HEK293 (cell line): ENCODE results near the gene SLC9C2.

Experiments
- CTCF ChIA-PET: fragments of 350-600 bp; formaldehyde crosslinking; extraction: SDS; loops from one replicate; lab custom pipeline; 2021; ENCODE audit warnings: antibody characterized with exemption; lab: Yijun Ruan, JAX
- POLR2A ChIA-PET: fragments of 300-600 bp; formaldehyde crosslinking; extraction: SDS; loops from one replicate; lab custom pipeline; 2020; ENCODE audit warnings: antibody characterized with exemption, inconsistent platforms; lab: Yijun Ruan, JAX
- H3K27ac ChIP-seq: fragments of 200-500 bp; sonication (Bioruptor generic); 2 replicates; pipeline ENCODE4 v1.5.1; 2014; ENCODE audit warnings: low read depth, low read length, control low read depth, inconsistent platforms; ENCODE audit errors: extremely low read depth
- H3K36me3 ChIP-seq, 2 experiments: fragments of 200-500 bp in 1 of 2; sonication (Bioruptor generic) in 1 of 2; 1 replicate in 1 of 2; 2 replicates in 1 of 2; pipeline ENCODE4 v1.5.1; 2014 to 2017; ENCODE audit warnings: inconsistent platforms in 2 of 2, low read length in 2 of 2; ENCODE audit not compliant: control insufficient read depth in 2 of 2, insufficient read depth in 1 of 2
- H3K4me1 ChIP-seq: fragments of 200-500 bp; sonication (Bioruptor generic); 2 replicates; pipeline ENCODE4 v1.5.1; 2014; ENCODE audit warnings: mild to moderate bottlenecking, low read length, inconsistent platforms; ENCODE audit not compliant: control insufficient read depth, insufficient read depth
- H3K4me3 ChIP-seq: 2 replicates; pipeline ENCODE4 v1.5.1; 2011; ENCODE audit warnings: low read depth, mild to moderate bottlenecking, control low read depth, low read length, moderate library complexity
- H3K9me3 ChIP-seq: fragments of 200-500 bp; sonication (Bioruptor generic); 2 replicates; pipeline ENCODE4 v1.5.1; 2014; ENCODE audit warnings: low read depth, low read length, inconsistent platforms; ENCODE audit not compliant: control insufficient read depth, insufficient read depth
- AEBP2 ChIP-seq: fragments of 450-650 bp; formaldehyde crosslinking; IDR thresholded peaks from 2 replicates; pipeline ENCODE4 v1.5.1; 2016; ENCODE audit warnings: missing biosample characterization, missing genetic modification characterization, borderline replicate concordance
- GLIS1 ChIP-seq: fragments of 450-650 bp; formaldehyde crosslinking; IDR thresholded peaks from 2 replicates; pipeline ENCODE4 v1.5.1; 2016; ENCODE audit warnings: missing biosample characterization, missing genetic modification characterization
- KLF17 ChIP-seq: fragments of 450-650 bp; formaldehyde crosslinking; IDR thresholded peaks from 2 replicates; pipeline ENCODE4 v1.5.1; 2016; ENCODE audit warnings: missing biosample characterization, missing genetic modification characterization
- OVOL3 ChIP-seq: fragments of 450-650 bp; formaldehyde crosslinking; IDR thresholded peaks from 2 replicates; pipeline ENCODE4 v1.5.1; 2016; ENCODE audit warnings: missing biosample characterization, missing genetic modification characterization
- PBX3 ChIP-seq: sonication (generic); formaldehyde crosslinking; IDR thresholded peaks from 2 replicates; pipeline ENCODE4 v1.8.1; 2022; ENCODE audit warnings: mild to moderate bottlenecking, moderate library complexity, missing genetic modification reagents
- REPIN1 ChIP-seq: fragments of 450-650 bp; formaldehyde crosslinking; IDR thresholded peaks from 2 replicates; pipeline ENCODE4 v1.5.1; 2017; ENCODE audit warnings: missing biosample characterization, missing genetic modification characterization, low read depth
- SALL2 ChIP-seq: fragments of 450-650 bp; formaldehyde crosslinking; IDR thresholded peaks from 2 replicates; pipeline ENCODE4 v1.5.0; 2017; ENCODE audit warnings: missing biosample characterization, mild to moderate bottlenecking, missing genetic modification characterization, borderline replicate concordance
- SCRT1 ChIP-seq: fragments of 450-650 bp; formaldehyde crosslinking; IDR thresholded peaks from 2 replicates; pipeline ENCODE4 v1.5.1; 2016; ENCODE audit warnings: missing biosample characterization, missing genetic modification characterization, borderline replicate concordance
- SCRT2 ChIP-seq: fragments of 450-650 bp; formaldehyde crosslinking; IDR thresholded peaks from 2 replicates; pipeline ENCODE4 v1.5.1; 2016; ENCODE audit warnings: missing biosample characterization, missing genetic modification characterization
- YY1 ChIP-seq: fragments of 450-650 bp; formaldehyde crosslinking; IDR thresholded peaks from 2 replicates; pipeline ENCODE4 v1.5.1; 2018; ENCODE audit warnings: missing biosample characterization, missing genetic modification characterization
- ZNF214 ChIP-seq: fragments of 450-650 bp; formaldehyde crosslinking; IDR thresholded peaks from 2 replicates; pipeline ENCODE4 v1.5.1; 2017; ENCODE audit warnings: missing biosample characterization, mild to moderate bottlenecking, missing genetic modification characterization, borderline replicate concordance
- ZNF324 ChIP-seq: fragments of 450-650 bp; formaldehyde crosslinking; IDR thresholded peaks from 2 replicates; pipeline ENCODE4 v1.5.1; 2016; ENCODE audit warnings: missing biosample characterization, missing genetic modification characterization
- ZNF341 ChIP-seq: fragments of 450-650 bp; formaldehyde crosslinking; IDR thresholded peaks from 2 replicates; pipeline ENCODE4; 2016; ENCODE audit warnings: low read depth, missing biosample characterization, missing genetic modification characterization
- ZNF433 ChIP-seq: fragments of 450-650 bp; formaldehyde crosslinking; IDR thresholded peaks from 2 replicates; pipeline ENCODE4 v1.5.1; 2016; ENCODE audit warnings: missing biosample characterization, missing genetic modification characterization, low read depth
- ZNF555 ChIP-seq: fragments of 450-650 bp; formaldehyde crosslinking; conservative IDR thresholded peaks from 2 replicates; pipeline ENCODE4 v1.5.1; 2017; ENCODE audit warnings: missing biosample characterization, mild to moderate bottlenecking, missing genetic modification characterization, inconsistent platforms
- ZNF600 ChIP-seq: fragments of 450-650 bp; formaldehyde crosslinking; IDR thresholded peaks from 2 replicates; pipeline ENCODE4 v1.5.1; 2016; ENCODE audit warnings: missing biosample characterization, missing genetic modification characterization
- ZNF624 ChIP-seq: fragments of 450-650 bp; formaldehyde crosslinking; IDR thresholded peaks from 2 replicates; pipeline ENCODE4 v1.5.1; 2017; ENCODE audit warnings: missing biosample characterization, missing genetic modification characterization
- ZNF626 ChIP-seq: fragments of 450-650 bp; sonication (Bioruptor Pico); formaldehyde crosslinking; IDR thresholded peaks from 2 replicates; pipeline ENCODE4 v1.5.1; 2018; ENCODE audit warnings: missing biosample characterization, missing genetic modification characterization, inconsistent platforms
- ZNF660 ChIP-seq: fragments of 450-650 bp; IDR thresholded peaks from 2 replicates; pipeline ENCODE4 v1.5.1; 2018; ENCODE audit warnings: missing biosample characterization, mild to moderate bottlenecking, missing genetic modification characterization
- ZNF677 ChIP-seq: fragments of 450-650 bp; IDR thresholded peaks from 2 replicates; pipeline ENCODE4 v1.5.0; 2018; ENCODE audit warnings: missing biosample characterization, mild to moderate bottlenecking, missing genetic modification characterization, moderate library complexity
- ZNF76 ChIP-seq: fragments of 450-650 bp; formaldehyde crosslinking; IDR thresholded peaks from 2 replicates; pipeline ENCODE4; 2016; ENCODE audit warnings: low read depth, missing biosample characterization, missing genetic modification characterization, borderline replicate concordance
- ZNF777 ChIP-seq: fragments of 450-650 bp; formaldehyde crosslinking; IDR thresholded peaks from 2 replicates; pipeline ENCODE4 v1.5.1; 2017; ENCODE audit warnings: missing biosample characterization, missing genetic modification characterization, borderline replicate concordance
- ZNF792 ChIP-seq: fragments of 450-650 bp; formaldehyde crosslinking; IDR thresholded peaks from 2 replicates; pipeline ENCODE4 v1.5.1; 2016; ENCODE audit warnings: missing biosample characterization, missing genetic modification characterization
- ZSCAN30 ChIP-seq: fragments of 450-650 bp; IDR thresholded peaks from 2 replicates; pipeline ENCODE4 v1.5.1; 2018; ENCODE audit warnings: missing biosample characterization, mild to moderate bottlenecking, missing genetic modification characterization, moderate library complexity
- TF ChIP-seq, protein P1 (sequence below): fragments of 450-650 bp; formaldehyde crosslinking; IDR thresholded peaks from 2 replicates; pipeline ENCODE4 v1.5.1; 2017; ENCODE audit warnings: missing biosample characterization, missing genetic modification characterization
- TF ChIP-seq, protein P2 (sequence below): fragments of 450-650 bp; formaldehyde crosslinking; IDR thresholded peaks from 2 replicates; pipeline ENCODE4 v1.5.1; 2016; ENCODE audit warnings: missing biosample characterization, missing genetic modification characterization, low read depth
- TF ChIP-seq, protein P3 (sequence below): fragments of 450-650 bp; formaldehyde crosslinking; IDR thresholded peaks from 2 replicates; pipeline ENCODE4 v1.5.1; 2016; ENCODE audit warnings: missing biosample characterization, missing genetic modification characterization
- TF ChIP-seq, protein P4 (sequence below): fragments of 450-650 bp; formaldehyde crosslinking; IDR thresholded peaks from 2 replicates; pipeline ENCODE4 v1.5.1; 2016; ENCODE audit warnings: missing biosample characterization, missing genetic modification characterization

SLC9C2 gene

GRCh38 chr1:173580658-173581057 lies 22.2 kb downstream of the SLC9C2 start:
- TF ChIP-seq ZNF433 (tag by site-specific recombination), result no peak
- no peak for TF ChIP-seq ZNF600
- no peak for TF ChIP-seq GLIS1 (tag by site-specific recombination)
- TF ChIP-seq, protein P1, sequence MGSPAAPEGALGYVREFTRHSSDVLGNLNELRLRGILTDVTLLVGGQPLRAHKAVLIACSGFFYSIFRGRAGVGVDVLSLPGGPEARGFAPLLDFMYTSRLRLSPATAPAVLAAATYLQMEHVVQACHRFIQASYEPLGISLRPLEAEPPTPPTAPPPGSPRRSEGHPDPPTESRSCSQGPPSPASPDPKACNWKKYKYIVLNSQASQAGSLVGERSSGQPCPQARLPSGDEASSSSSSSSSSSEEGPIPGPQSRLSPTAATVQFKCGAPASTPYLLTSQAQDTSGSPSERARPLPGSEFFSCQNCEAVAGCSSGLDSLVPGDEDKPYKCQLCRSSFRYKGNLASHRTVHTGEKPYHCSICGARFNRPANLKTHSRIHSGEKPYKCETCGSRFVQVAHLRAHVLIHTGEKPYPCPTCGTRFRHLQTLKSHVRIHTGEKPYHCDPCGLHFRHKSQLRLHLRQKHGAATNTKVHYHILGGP, result no peak
- no peak for TF ChIP-seq KLF17 (tag by site-specific recombination)
- TF ChIP-seq SCRT2 (tag by site-specific recombination), result no peak
- TF ChIP-seq ZNF660 (tag by site-specific recombination), result no peak
- no peak for TF ChIP-seq ZNF341 (tag by site-specific recombination)
- no peak for TF ChIP-seq AEBP2 (tag by site-specific recombination)
- TF ChIP-seq ZNF624 (tag by site-specific recombination), result no peak
- no peak for TF ChIP-seq OVOL3
- TF ChIP-seq ZNF324, result no peak
- no peak for TF ChIP-seq ZNF555 (tag by site-specific recombination)
- no peak for TF ChIP-seq YY1
- no peak for TF ChIP-seq SCRT1 (tag by site-specific recombination)
- TF ChIP-seq ZNF626 (tag by site-specific recombination), result no peak
- TF ChIP-seq, protein P2, sequence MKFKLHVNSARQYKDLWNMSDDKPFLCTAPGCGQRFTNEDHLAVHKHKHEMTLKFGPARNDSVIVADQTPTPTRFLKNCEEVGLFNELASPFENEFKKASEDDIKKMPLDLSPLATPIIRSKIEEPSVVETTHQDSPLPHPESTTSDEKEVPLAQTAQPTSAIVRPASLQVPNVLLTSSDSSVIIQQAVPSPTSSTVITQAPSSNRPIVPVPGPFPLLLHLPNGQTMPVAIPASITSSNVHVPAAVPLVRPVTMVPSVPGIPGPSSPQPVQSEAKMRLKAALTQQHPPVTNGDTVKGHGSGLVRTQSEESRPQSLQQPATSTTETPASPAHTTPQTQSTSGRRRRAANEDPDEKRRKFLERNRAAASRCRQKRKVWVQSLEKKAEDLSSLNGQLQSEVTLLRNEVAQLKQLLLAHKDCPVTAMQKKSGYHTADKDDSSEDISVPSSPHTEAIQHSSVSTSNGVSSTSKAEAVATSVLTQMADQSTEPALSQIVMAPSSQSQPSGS, result no peak
- no peak for TF ChIP-seq ZNF777 (tag by site-specific recombination)
- Histone ChIP-seq H3K9me3 (no peaks in the 10 kb centered on the region), H3K27ac (no peak overlapping the region), H3K4me1 (no peaks in the 10 kb centered on the region), H3K36me3 (no peaks in the 10 kb centered on the region), H3K4me3 (no peak overlapping the region)
- CTCF ChIA-PET, result no interaction called here
- POLR2A ChIA-PET, result no interaction called here

GRCh38 chr1:173580071-173580470 lies 22.8 kb downstream of the SLC9C2 start:
- H3K27ac ChIP-seq, result no peak overlapping the region
- no peak overlapping the region for H3K4me3 ChIP-seq
- H3K9me3 ChIP-seq, result no peaks in the 10 kb centered on the region
- ChIA-PET POLR2A (no interaction called here), CTCF (interaction anchor here (0.7 kb wide), 1 partner anchor 480 kb away, joined by 3 read pairs; no protein-coding TSS in a partner anchor)
- H3K4me1 ChIP-seq, result no peaks in the 10 kb centered on the region
- H3K36me3 ChIP-seq, result no peaks in the 10 kb centered on the region
- TF ChIP-seq REPIN1 (no peak), ZNF792 (tag by site-specific recombination) (no peak), SALL2 (tag by site-specific recombination) (no peak), PBX3 (CRISPR knock-in tag) (no peak), ZNF214 (no peak), ZNF677 (tag by site-specific recombination) (no peak), ZNF76 (tag by site-specific recombination) (no peak), ZSCAN30 (tag by site-specific recombination) (no peak)
- TF ChIP-seq, protein P3, sequence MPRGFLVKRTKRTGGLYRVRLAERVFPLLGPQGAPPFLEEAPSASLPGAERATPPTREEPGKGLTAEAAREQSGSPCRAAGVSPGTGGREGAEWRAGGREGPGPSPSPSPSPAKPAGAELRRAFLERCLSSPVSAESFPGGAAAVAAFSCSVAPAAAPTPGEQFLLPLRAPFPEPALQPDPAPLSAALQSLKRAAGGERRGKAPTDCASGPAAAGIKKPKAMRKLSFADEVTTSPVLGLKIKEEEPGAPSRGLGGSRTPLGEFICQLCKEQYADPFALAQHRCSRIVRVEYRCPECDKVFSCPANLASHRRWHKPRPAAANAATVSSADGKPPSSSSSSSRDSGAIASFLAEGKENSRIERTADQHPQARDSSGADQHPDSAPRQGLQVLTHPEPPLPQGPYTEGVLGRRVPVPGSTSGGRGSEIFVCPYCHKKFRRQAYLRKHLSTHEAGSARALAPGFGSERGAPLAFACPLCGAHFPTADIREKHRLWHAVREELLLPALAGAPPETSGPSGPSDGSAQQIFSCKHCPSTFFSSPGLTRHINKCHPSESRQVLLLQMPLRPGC (tag by site-specific recombination), result no peak
- TF ChIP-seq, protein P4, sequence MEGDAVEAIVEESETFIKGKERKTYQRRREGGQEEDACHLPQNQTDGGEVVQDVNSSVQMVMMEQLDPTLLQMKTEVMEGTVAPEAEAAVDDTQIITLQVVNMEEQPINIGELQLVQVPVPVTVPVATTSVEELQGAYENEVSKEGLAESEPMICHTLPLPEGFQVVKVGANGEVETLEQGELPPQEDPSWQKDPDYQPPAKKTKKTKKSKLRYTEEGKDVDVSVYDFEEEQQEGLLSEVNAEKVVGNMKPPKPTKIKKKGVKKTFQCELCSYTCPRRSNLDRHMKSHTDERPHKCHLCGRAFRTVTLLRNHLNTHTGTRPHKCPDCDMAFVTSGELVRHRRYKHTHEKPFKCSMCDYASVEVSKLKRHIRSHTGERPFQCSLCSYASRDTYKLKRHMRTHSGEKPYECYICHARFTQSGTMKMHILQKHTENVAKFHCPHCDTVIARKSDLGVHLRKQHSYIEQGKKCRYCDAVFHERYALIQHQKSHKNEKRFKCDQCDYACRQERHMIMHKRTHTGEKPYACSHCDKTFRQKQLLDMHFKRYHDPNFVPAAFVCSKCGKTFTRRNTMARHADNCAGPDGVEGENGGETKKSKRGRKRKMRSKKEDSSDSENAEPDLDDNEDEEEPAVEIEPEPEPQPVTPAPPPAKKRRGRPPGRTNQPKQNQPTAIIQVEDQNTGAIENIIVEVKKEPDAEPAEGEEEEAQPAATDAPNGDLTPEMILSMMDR (tag by site-specific recombination), result no peak
